GM12878 (cell line): ENCODE measurements around the gene MYMX. TPM values are rescaled to one million over a fixed set of nuclear protein-coding genes. Genes with fewer than 3 reads are reported as not detected.

Experiments used
- ATAC-seq: fragments of 200-7000 bp; cut with Tn5 transposase; 3 replicates; pipeline ENCODE4 v1.9.1; 2020; ENCODE audit warnings: mild to moderate bottlenecking, moderate library complexity
- BruUV-seq: library from RNA; stranded (reverse); fragments of 400-500 nt; replicated peaks from 2 replicates; lab custom pipeline; 2021; lab: Mats Ljungman, UMichigan
- CTCF ChIA-PET: fragments of 300-600 bp; sonication (Branson Sonifier 250); formaldehyde crosslinking; extraction: SDS; loops from one replicate; lab custom pipeline; 2021; ENCODE audit warnings: inconsistent platforms; lab: Yijun Ruan, JAX
- POLR2A ChIA-PET: fragments of 350-600 bp; formaldehyde crosslinking; extraction: SDS; loops from one replicate; lab custom pipeline; 2021; ENCODE audit warnings: inconsistent platforms; lab: Charles Lee
- RAD21 ChIA-PET: fragments of 300-600 bp; sonication (Branson Sonifier 250); formaldehyde crosslinking; loops from one replicate; lab custom pipeline; 2023; ENCODE audit warnings: antibody characterized with exemption; ENCODE audit not compliant: unreplicated experiment; lab: Charles Lee
- SMC1A ChIA-PET: fragments of 300-600 bp; sonication (Branson Sonifier 250); formaldehyde crosslinking; loops from one replicate; lab custom pipeline; 2023; ENCODE audit not compliant: unreplicated experiment, uncharacterized antibody; lab: Charles Lee
- DNase-seq: peaks from one replicate; pipeline ENCODE4 v3.0.0-alpha.2; 2011; ENCODE audit warnings: low read depth, low spot score
- FAIRE-seq: peaks from 3 replicates; lab custom pipeline; 2011; peaks lifted over from hg19 to GRCh38; lab: Jason Lieb, UNC
- H2AFZ ChIP-seq: 2 replicates; pipeline ENCODE4 v1.6.0; 2011; ENCODE audit warnings: low read depth, low read length, control low read depth; ENCODE audit not compliant: control insufficient read depth
- H3K27ac ChIP-seq: 2 replicates; pipeline ENCODE4 v1.5.1; 2011; ENCODE audit warnings: control low read depth; ENCODE audit not compliant: control insufficient read depth, insufficient read depth
- H3K27me3 ChIP-seq, 2 experiments: replicated peaks in 1 of 2; 2 replicates each; pipeline versions ENCODE4 v1.6.0 to v1.6.1; 2011; ENCODE audit warnings: low read length in 1 of 2; ENCODE audit not compliant: control insufficient read depth in 2 of 2, insufficient read depth in 2 of 2
- H3K36me3 ChIP-seq, 2 experiments: 2 replicates each; pipeline ENCODE4 v1.5.1; 2011; ENCODE audit warnings: low read length in 1 of 2; ENCODE audit not compliant: control insufficient read depth in 2 of 2, insufficient read depth in 2 of 2
- H3K4me1 ChIP-seq: 2 replicates; pipeline ENCODE4 v1.6.1; 2011; ENCODE audit warnings: mild to moderate bottlenecking, low read length, moderate library complexity, mixed read lengths; ENCODE audit not compliant: control insufficient read depth, insufficient read depth
- H3K4me2 ChIP-seq: 2 replicates; pipeline ENCODE4 v1.6.0; 2011; ENCODE audit warnings: control low read depth; ENCODE audit not compliant: control insufficient read depth, insufficient read depth
- H3K4me3 ChIP-seq: fragments of 200-600 bp; sonication (generic); 2 replicates; pipeline ENCODE4 v1.5.1; 2016
- H3K79me2 ChIP-seq: 2 replicates; pipeline ENCODE4 v1.6.0; 2011; ENCODE audit warnings: low read length; ENCODE audit not compliant: control insufficient read depth, insufficient read depth
- H3K9ac ChIP-seq: 2 replicates; pipeline ENCODE4 v1.8.0; 2011; ENCODE audit warnings: low read length, control low read depth, mixed read lengths; ENCODE audit not compliant: control insufficient read depth, insufficient read depth
- H3K9me3 ChIP-seq: replicated peaks from 3 replicates; pipeline ENCODE4 v1.5.1; 2011; ENCODE audit warnings: mild to moderate bottlenecking, low read length; ENCODE audit not compliant: control insufficient read depth, insufficient read depth
- H4K20me1 ChIP-seq: 2 replicates; pipeline ENCODE4 v1.6.0; 2011; ENCODE audit not compliant: control insufficient read depth, insufficient read depth
- ATF7 ChIP-seq: fragments of 450-650 bp; IDR thresholded peaks from 2 replicates; pipeline ENCODE4 v1.6.1; 2016; ENCODE audit warnings: low read depth, mild to moderate bottlenecking
- BACH1 ChIP-seq: fragments of 450-650 bp; IDR thresholded peaks from 2 replicates; pipeline ENCODE4 v1.6.1; 2017; ENCODE audit warnings: mild to moderate bottlenecking, borderline replicate concordance
- BHLHE40 ChIP-seq, 2 experiments: fragments of 450-650 bp in 1 of 2; IDR thresholded peaks; 2 replicates each; pipeline ENCODE4 v1.6.1; 2011 to 2017; ENCODE audit warnings: low read depth in 2 of 2, borderline replicate concordance in 1 of 2, improper control_type of control experiment in 1 of 2, low read length in 1 of 2, mild to moderate bottlenecking in 1 of 2
- DPF2 ChIP-seq: fragments of 450-650 bp; IDR thresholded peaks from 2 replicates; pipeline ENCODE4 v1.6.1; 2017; ENCODE audit warnings: mild to moderate bottlenecking
- HDGF ChIP-seq: fragments of 450-650 bp; IDR thresholded peaks from 2 replicates; pipeline ENCODE4 v1.6.1; 2016; ENCODE audit warnings: antibody characterized with exemption
- IRF5 ChIP-seq: fragments of 450-650 bp; IDR thresholded peaks from 2 replicates; pipeline ENCODE4 v1.6.1; 2017; ENCODE audit warnings: borderline replicate concordance
- MEF2B ChIP-seq: fragments of 450-650 bp; IDR thresholded peaks from 2 replicates; pipeline ENCODE4 v1.6.1; 2018; ENCODE audit warnings: mild to moderate bottlenecking, moderate library complexity; ENCODE audit not compliant: partially characterized antibody, poor library complexity, severe bottlenecking
- MTA3 ChIP-seq: IDR thresholded peaks from 2 replicates; pipeline ENCODE4 v1.6.1; 2012; ENCODE audit warnings: low read length, inconsistent platforms, borderline replicate concordance
- RELA ChIP-seq: fragments of 450-650 bp; IDR thresholded peaks from 2 replicates; pipeline ENCODE4 v1.8.0; 2014; ENCODE audit warnings: borderline replicate concordance; ENCODE audit not compliant: partially characterized antibody
- SIX5 ChIP-seq: IDR thresholded peaks from 2 replicates; pipeline ENCODE4 v1.6.1; 2011; ENCODE audit warnings: mild to moderate bottlenecking, low read depth, low read length, moderate library complexity; ENCODE audit not compliant: severe bottlenecking
- TCF7 ChIP-seq: IDR thresholded peaks from 2 replicates; pipeline ENCODE4 v1.6.1; 2014; ENCODE audit warnings: antibody characterized with exemption, borderline replicate concordance
- ZNF207 ChIP-seq: fragments of 450-650 bp; IDR thresholded peaks from 2 replicates; pipeline ENCODE4 v1.6.1; 2014; ENCODE audit warnings: antibody characterized with exemption, mild to moderate bottlenecking, borderline replicate concordance
- ZNF384 ChIP-seq: IDR thresholded peaks from 2 replicates; pipeline ENCODE4 v1.6.1; 2012; ENCODE audit warnings: low read depth, mild to moderate bottlenecking, low read length, improper control_type of control experiment, borderline replicate concordance
- ZNF622 ChIP-seq: fragments of 450-650 bp; IDR thresholded peaks from 2 replicates; pipeline ENCODE4 v1.6.1; 2017; ENCODE audit warnings: mild to moderate bottlenecking, inconsistent platforms
- WGBS: methylation state at CpG from one replicate; pipeline ENCODE4 v1.1.6; 2016; ENCODE audit warnings: low lambda C conversion rate; ENCODE audit not compliant: insufficient replicate concordance, insufficient coverage; ENCODE audit errors: missing lambda C conversion rate; 5-methylcytosine and 5-hydroxymethylcytosine counted together
- in situ Hi-C: fragments of 300-500 bp; cut with MboI; formaldehyde crosslinking; loops from 9 replicates; pipeline ENCODE4 v1.14.3; 2018; ENCODE audit warnings: mixed read lengths
- intact Hi-C: fragments of 100-400 bp; cut with micrococcal nuclease; formaldehyde crosslinking; loops from one replicate; pipeline ENCODE4 v1.14.2; 2022; ENCODE audit not compliant: unreplicated experiment
- polyA plus RNA-seq, 11 experiments: library from polyadenylated mRNA; depleted of rRNA in 4 of 11; unstranded in 6 of 11; stranded (reverse) in 5 of 11; fragments of >200 nt; fragmentation: Nextera tagmentation in 4 of 11; fragmentation: Illumina TruSeq in 1 of 11; extraction: Ambion mirVana in 4 of 11; extraction: Trizol in 1 of 11; gene quantifications; 1 replicate in 1 of 11; 2 replicates in 10 of 11; pipeline versions ENCODE4 v1.2.1 to v1.2.3, GENCODE V29; 2011 to 2016; ENCODE audit warnings: inconsistent platforms in 2 of 11, missing spikeins in 2 of 11, low read depth in 1 of 11
- total RNA-seq, 4 experiments: library from RNA; depleted of rRNA in 3 of 4; stranded (reverse); fragments of >200 nt in 3 of 4; fragmentation: Illumina TruSeq in 1 of 4; extraction: Trizol in 1 of 4; gene quantifications; 2 replicates each; pipeline versions ENCODE4 v1.2.1 to v1.2.3, GENCODE V29; 2013 to 2021

The MYMX gene
- total and polyA plus RNA-seq, 10 of the 15 experiments (the other 5 are each of a cell fraction or from before 2014, with no cell fraction given), result not detected

GRCh38 chr6:44228836-44229235 is 12.1 kb downstream of the MYMX start:
- Histone ChIP-seq H3K4me3 (no peak overlapping the region), H2AFZ (no peak overlapping the region), H3K27me3 (no peaks in the 10 kb centered on the region), H3K27ac (no peak overlapping the region), H3K79me2 (peaks cover 27% of the 10 kb centered on the region), H3K4me2 (no peak overlapping the region), H4K20me1 (no peaks in the 10 kb centered on the region), H3K36me3 (peaks cover 4 to 20% of the 10 kb centered on the region in 2 experiments; a peak in 3 of 4 replicates), H3K9me3 (no peaks in the 10 kb centered on the region), H3K9ac (no peak overlapping the region), H3K4me1 (peaks cover 13% of the 10 kb centered on the region)
- ChIA-PET CTCF (interaction anchor here (1.4 to 2.0 kb wide), 2 partner anchors 8 to 33 kb away, joined by 4 to 9 read pairs; no protein-coding TSS in a partner anchor), SMC1A (no interaction called here), RAD21 (no interaction called here), POLR2A (no interaction called here)
- intact Hi-C loops, result no loop called here
- TF ChIP-seq ATF7 (no peak), TCF7 (no peak), BACH1 (no peak), SIX5 (no peak), IRF5 (no peak), ZNF207 (no peak), ZNF622 (no peak), DPF2 (no peak), MEF2B (no peak), RELA (no peak), HDGF (no peak), MTA3 (no peak), BHLHE40 (IDR thresholded peaks at IDR 0.05; ENCODE audit: borderline replicate concordance in 1 of 2, low read depth in 2 of 2, low read length in 1 of 2) (no peak), ZNF384 (no peak)
- BruUV-seq, result no TSS peak
- ATAC-seq, result no peak
- FAIRE-seq, result no peak
- DNase-seq, result no peak
- in situ Hi-C loops, result no loop called here
- WGBS, result 88% methylated on average over 5 of the region's 5 CpGs
